ENCODE data around the gene TRAF1. TPM values are rescaled to one million over a fixed set of nuclear protein-coding genes. Genes with fewer than 3 reads are reported as not detected.

TRAF1 gene
- polyA plus RNA-seq, 6 donors from 2014 or later, result 0.34 to 0.97 (median 0.72) TPM

DNA sequence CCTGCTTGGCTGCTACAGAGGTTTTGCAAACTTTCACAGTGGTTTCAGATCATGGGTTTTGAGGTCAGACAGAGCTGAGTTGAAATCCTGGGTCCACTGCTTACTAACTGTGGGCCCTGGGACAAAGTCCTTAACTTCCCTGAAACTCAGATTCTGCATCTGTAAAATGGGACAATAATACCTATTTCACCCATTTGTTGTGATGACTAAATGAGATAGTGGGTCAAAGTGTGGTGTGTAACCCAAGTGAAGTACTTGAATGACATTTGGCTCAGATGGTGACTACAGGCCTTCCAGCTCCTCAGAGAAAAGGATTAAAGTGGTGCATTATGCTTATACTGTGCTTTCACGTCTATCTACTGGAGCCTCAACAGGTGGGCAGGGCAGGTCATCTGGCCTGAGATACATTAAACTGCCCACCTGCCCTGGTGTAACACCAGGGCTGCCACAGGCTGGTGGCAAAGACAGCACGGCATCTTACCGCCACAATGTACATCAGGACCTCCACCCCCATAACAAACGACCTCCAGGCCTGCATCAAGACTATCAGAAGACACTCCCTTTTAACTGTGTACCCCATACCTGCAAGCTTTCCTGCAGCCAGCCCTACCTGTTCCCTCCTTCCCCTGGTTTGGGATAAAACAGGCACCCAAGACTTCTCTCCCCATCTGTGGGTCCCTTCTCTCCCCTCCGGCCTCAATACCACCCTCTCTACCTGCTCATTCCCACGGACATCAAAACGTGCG, 846 bp upstream of the TRAF1 start:
- no peak for DNase-seq
- Mint-ChIP-seq H3K36me3 (no peaks in the 10 kb centered on the region), H3K27me3 (no peaks in the 10 kb centered on the region), H3K4me3 (peak overlapping the region; percentile 75 to 95 (median 86)), H3K9me3 (no peaks in the 10 kb centered on the region), H3K27ac (peak overlapping the region; percentile 41 to 98 (median 74)), H3K4me1 (peaks cover 40 to 64% (median 58%) of the 10 kb centered on the region in 3 donors)
- ATAC-seq (ENCODE audit: low read depth in 2 of 2), result no peak

DNA sequence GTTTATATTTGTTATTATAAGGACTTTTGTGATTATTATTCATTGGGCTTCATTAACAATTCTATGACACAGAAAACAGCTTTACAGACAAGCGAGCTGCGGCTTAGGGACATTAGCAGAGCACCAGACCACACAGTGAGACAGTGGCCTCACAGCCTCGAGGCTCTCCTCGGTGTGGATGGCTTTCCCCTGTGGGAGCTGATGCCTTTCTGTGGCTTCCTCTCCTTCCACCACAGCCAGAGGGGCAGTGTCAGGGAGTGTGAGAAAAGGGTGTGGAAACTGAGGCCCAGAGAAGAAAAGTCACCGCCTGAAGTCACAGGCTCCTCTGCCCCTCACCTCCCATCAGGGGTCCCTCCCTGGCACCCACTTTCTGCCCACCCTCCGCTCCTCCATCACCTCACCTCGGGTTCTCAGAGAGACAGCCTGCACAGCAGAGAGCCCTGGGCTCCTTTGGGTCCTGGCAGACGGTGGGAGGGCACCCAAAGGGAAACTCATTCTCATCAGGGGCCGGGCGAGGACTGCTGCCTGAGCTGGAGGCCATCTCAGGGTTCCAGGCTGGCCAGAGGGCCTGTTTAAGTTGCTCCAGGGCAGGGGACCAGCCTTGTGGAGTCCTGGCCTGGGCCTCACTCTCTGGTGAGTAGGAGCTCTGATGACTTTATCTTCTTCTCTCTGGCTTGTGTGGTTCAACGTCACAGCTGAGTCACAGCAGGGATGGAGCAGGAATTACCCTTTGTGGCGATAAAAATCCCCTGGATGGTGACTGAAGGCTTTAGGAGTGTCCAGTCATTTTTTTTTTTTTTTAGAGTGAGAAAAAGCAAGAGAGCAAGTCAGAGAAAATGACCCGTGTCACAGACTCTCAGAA, 830 bp downstream of the TRAF1 start:
- Mint-ChIP-seq H3K27me3 (no peaks in the 10 kb centered on the region), H3K27ac (peak overlapping the region; percentile 47 to 98 (median 76)), H3K36me3 (no peaks in the 10 kb centered on the region), H3K4me3 (peak overlapping the region in 5 of 8 donors; percentile 29 to 95 (median 79)), H3K4me1 (peaks cover 32 to 53% (median 51%) of the 10 kb centered on the region in 3 donors), H3K9me3 (no peaks in the 10 kb centered on the region)
- ATAC-seq (ENCODE audit: low read depth in 2 of 2) (peak; percentile 15 to 22), DNase-seq (no peak)

DNA sequence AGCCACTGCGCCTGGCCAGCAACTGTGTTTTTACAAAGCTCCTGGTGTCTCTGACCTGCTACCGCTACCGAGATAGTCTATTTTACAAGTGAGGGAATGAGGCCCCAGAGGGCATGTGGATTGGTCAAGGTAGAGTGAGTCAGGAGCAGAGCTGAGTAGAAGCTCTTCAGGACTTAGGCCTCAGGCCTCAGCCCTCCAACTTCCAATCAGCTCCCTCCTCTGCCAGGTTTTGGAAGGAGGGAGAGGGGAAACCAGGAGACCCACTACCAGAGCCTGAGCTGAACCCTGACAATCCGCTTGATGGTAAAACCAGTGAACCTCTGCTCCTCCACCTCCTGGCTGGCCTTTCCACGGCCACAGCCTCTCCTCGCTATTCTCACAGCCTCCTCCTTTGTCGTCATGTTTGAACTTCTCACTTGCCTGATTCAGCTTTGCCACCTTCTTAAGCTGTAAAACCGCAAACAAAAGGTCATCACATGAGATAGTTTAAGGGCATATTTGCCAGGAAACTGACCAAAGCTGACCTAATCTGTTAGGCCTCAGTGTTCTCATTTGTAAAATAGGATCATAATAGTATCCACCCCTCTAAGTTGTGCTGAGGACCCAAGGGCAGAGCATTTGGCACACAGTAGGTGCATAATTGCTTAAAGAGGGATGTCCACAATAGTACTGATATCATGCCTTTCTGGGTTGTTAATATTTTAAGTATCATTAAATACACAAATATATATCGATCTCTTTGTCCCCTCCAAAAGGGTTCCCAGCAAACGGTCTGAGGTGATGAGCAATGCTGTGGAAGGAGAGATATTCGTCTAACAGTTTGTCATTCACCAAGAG, 1.7 kb downstream of the TRAF1 start:
- no peaks in the 10 kb centered on the region for H3K9me3 Mint-ChIP-seq
- H3K4me1 Mint-ChIP-seq, result peaks cover 32 to 54% (median 44%) of the 10 kb centered on the region in 3 donors
- no peak overlapping the region for H3K4me3 Mint-ChIP-seq
- H3K27me3 Mint-ChIP-seq, result no peaks in the 10 kb centered on the region
- peak overlapping the region in 4 of 6 donors; percentile 32 to 98 (median 74) for H3K27ac Mint-ChIP-seq
- no peaks in the 10 kb centered on the region for H3K36me3 Mint-ChIP-seq
- ATAC-seq (ENCODE audit: low read depth in 2 of 2) (no peak), DNase-seq (no peak)

- peaks cover 35 to 49% (median 36%) of the 10 kb centered on the region in 3 donors for H3K4me1 Mint-ChIP-seq
Measured at GRCh38 chr9:120923620-120924328, 2.8 kb downstream of the TRAF1 start.

GRCh38 chr9:120922404-120923195, 4.0 kb downstream of the TRAF1 start:
- no peaks in the 10 kb centered on the region for H3K27me3 Mint-ChIP-seq
- H3K9me3 Mint-ChIP-seq, result no peaks in the 10 kb centered on the region
- no peak overlapping the region for H3K4me3 Mint-ChIP-seq
- ATAC-seq (ENCODE audit: low read depth in 2 of 2) (no peak), DNase-seq (no peak)
- H3K4me1 Mint-ChIP-seq, result peaks cover 24 to 44% (median 26%) of the 10 kb centered on the region in 3 donors
- no peaks in the 10 kb centered on the region for H3K36me3 Mint-ChIP-seq
- H3K27ac Mint-ChIP-seq, result peak overlapping the region in 1 of 6 donors; percentile 37

More at GRCh38 chr9:120923620-120924328, 2.8 kb downstream of the TRAF1 start:
- DNase-seq (no peak), ATAC-seq (ENCODE audit: low read depth in 2 of 2) (no peak)
- Mint-ChIP-seq H3K9me3 (no peaks in the 10 kb centered on the region), H3K27ac (peak overlapping the region in 3 of 6 donors; percentile 7 to 98 (median 27)), H3K27me3 (no peaks in the 10 kb centered on the region), H3K36me3 (no peaks in the 10 kb centered on the region), H3K4me3 (no peak overlapping the region)

GRCh38 chr9:120921661-120922181, 4.9 kb downstream of the TRAF1 start:
- no peak for ATAC-seq (ENCODE audit: low read depth in 2 of 2)
- Mint-ChIP-seq H3K27me3 (no peaks in the 10 kb centered on the region), H3K9me3 (no peaks in the 10 kb centered on the region), H3K36me3 (peaks cover 0 to 7% of the 10 kb centered on the region in 2 donors), H3K27ac (peak overlapping the region in 1 of 6 donors; percentile 27), H3K4me1 (peaks cover 15 to 39% (median 22%) of the 10 kb centered on the region in 3 donors), H3K4me3 (no peak overlapping the region)
- no peak for DNase-seq

DNA sequence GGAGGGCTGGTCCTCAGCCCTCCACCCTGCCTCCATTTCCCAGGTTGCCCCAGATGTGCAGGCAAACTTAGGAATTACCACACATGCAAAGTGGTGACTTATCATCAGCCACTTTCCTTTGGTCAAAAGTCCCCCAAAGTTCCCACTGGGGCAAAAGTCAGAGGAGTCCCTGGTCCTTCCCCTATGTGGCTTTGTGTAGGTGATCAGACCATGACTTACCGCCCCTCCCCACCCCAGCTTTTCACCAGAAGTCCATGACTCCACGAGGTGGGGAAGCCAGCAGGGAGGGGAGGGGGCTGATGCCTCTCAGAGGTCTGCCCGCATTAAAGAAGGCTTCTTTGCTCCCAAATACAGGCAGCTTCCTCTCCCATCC, 5.8 kb downstream of the TRAF1 start:
- H3K27me3 Mint-ChIP-seq, result no peaks in the 10 kb centered on the region
- ATAC-seq (ENCODE audit: low read depth in 2 of 2), result no peak
- no peak overlapping the region for H3K4me3 Mint-ChIP-seq
- no peak overlapping the region for H3K27ac Mint-ChIP-seq
- H3K9me3 Mint-ChIP-seq, result no peaks in the 10 kb centered on the region
- no peak for DNase-seq
- H3K36me3 Mint-ChIP-seq, result peaks cover 0 to 8% of the 10 kb centered on the region in 2 donors
- H3K4me1 Mint-ChIP-seq, result peaks cover 12 to 36% (median 14%) of the 10 kb centered on the region in 3 donors

GRCh38 chr9:120919843-120920805, 6.5 kb downstream of the TRAF1 start:
- Mint-ChIP-seq H3K27me3 (no peaks in the 10 kb centered on the region), H3K9me3 (no peaks in the 10 kb centered on the region), H3K4me1 (peaks cover 11 to 30% (median 12%) of the 10 kb centered on the region in 3 donors), H3K4me3 (no peak overlapping the region), H3K27ac (peak overlapping the region in 2 of 6 donors; percentile 36 to 39), H3K36me3 (peaks cover 0 to 8% of the 10 kb centered on the region in 2 donors)
- no peak for DNase-seq
- no peak for ATAC-seq (ENCODE audit: low read depth in 2 of 2)

DNA sequence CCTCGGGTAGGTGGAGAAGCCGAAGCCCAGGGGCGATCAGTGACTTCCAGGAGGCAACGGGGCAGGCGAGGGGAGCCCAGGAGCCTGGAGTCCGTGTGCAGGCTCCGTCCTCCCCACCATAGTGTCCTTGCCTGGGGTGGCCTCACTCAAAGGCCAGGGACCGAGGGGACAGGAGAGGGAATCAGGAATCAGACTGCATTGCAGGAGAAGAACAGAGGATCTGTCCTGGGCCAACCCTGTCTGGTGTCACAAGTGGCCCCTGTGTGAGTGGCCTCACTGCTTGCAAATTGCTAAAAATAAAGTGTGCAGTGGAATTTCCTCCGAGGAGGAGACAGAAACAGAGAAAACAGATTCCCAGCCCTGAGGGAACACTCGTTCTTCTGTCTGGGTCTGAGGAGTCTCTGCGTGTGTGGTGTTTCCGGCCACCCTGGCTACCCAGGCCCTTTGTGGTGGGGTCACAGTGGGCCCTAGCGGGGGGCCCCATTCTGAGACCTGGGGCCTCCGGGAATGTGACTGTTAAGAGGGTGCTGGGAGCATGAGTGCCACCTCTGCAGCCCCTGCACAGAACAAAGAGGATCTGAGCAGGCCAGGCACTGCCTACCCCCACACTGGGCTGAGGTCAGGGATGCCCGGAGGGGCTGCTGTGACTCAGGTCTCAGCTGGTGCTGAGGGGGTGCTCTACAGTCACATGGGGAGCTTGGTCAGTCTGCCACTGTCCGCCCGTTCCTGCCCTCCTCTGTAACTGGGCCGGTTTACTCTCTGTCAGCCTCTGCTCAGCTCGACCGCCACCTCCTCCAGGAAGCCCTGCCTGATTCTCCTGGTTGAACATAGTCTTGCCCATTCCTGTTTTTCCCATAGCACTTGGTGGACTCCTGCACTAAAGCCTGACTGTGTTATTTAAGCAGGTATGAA, 7.4 kb downstream of the TRAF1 start:
- H3K4me3 Mint-ChIP-seq, result no peak overlapping the region
- peaks cover 15 to 30% (median 15%) of the 10 kb centered on the region in 3 donors for H3K4me1 Mint-ChIP-seq

More for the DNA sequence above, 7.4 kb downstream of the TRAF1 start:
- peaks cover 0 to 8% of the 10 kb centered on the region in 2 donors for H3K36me3 Mint-ChIP-seq
- no peaks in the 10 kb centered on the region for H3K27me3 Mint-ChIP-seq
- no peak for ATAC-seq (ENCODE audit: low read depth in 2 of 2)
- H3K9me3 Mint-ChIP-seq, result no peaks in the 10 kb centered on the region
- peak overlapping the region in 4 of 6 donors; percentile 5 to 57 (median 38) for H3K27ac Mint-ChIP-seq
- no peak for DNase-seq

Data from naive B cell (primary cell).